SK-N-SH (cell line): ENCODE results near the gene GRAP.

ENCODE experiments used
- CHD2 ChIP-seq: fragments of 150-350 bp; IDR thresholded peaks from 2 replicates; pipeline ENCODE4 v1.6.1; 2018; ENCODE audit warnings: low read length; ENCODE audit not compliant: partially characterized antibody
- CTCF ChIP-seq: fragments of 200-600 bp; sonication (generic); IDR thresholded peaks from 2 replicates; pipeline ENCODE4 v1.6.1; 2017; ENCODE audit warnings: antibody characterized with exemption, mild to moderate bottlenecking, moderate library complexity
- JUND ChIP-seq: IDR thresholded peaks from 2 replicates; pipeline ENCODE4 v1.4.0; 2012
- NRF1 ChIP-seq: IDR thresholded peaks from 2 replicates; pipeline ENCODE4 v1.6.1; 2012; ENCODE audit warnings: low read depth, mild to moderate bottlenecking, low read length
- POLR2AphosphoS5 ChIP-seq: IDR thresholded peaks from 2 replicates; pipeline ENCODE4 v1.6.1; 2012; ENCODE audit warnings: low read depth, low read length

GRCh38 chr17:19024101-19025078 is 22.4 kb downstream of the GRAP start:
- TF ChIP-seq CTCF (no peak), POLR2AphosphoS5 (no peak), NRF1 (no peak), JUND (no peak), CHD2 (no peak)
